Measurements from ENCODE around the gene ZSWIM4.

GRCh38 chr19:13778847-13779246 lies 16.4 kb upstream of the ZSWIM4 start:
- TF ChIP-seq, protein P1, sequence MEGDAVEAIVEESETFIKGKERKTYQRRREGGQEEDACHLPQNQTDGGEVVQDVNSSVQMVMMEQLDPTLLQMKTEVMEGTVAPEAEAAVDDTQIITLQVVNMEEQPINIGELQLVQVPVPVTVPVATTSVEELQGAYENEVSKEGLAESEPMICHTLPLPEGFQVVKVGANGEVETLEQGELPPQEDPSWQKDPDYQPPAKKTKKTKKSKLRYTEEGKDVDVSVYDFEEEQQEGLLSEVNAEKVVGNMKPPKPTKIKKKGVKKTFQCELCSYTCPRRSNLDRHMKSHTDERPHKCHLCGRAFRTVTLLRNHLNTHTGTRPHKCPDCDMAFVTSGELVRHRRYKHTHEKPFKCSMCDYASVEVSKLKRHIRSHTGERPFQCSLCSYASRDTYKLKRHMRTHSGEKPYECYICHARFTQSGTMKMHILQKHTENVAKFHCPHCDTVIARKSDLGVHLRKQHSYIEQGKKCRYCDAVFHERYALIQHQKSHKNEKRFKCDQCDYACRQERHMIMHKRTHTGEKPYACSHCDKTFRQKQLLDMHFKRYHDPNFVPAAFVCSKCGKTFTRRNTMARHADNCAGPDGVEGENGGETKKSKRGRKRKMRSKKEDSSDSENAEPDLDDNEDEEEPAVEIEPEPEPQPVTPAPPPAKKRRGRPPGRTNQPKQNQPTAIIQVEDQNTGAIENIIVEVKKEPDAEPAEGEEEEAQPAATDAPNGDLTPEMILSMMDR (IDR thresholded peaks at IDR 0.05), result no peak
- no peak for TF ChIP-seq POLR2A (IDR thresholded peaks at IDR 0.05)
